Gastrocnemius medialis (tissue), 4 donors: ENCODE measurements around the gene TMEM236.

Experiments
- CTCF ChIP-seq, 5 experiments: fragments of 450-650 bp in 3 of 5; fragments of 200-600 bp in 2 of 5; sonication (generic) in 2 of 5; IDR thresholded peaks in 4 of 5; conservative IDR thresholded peaks in 1 of 5; 1 replicate in 4 of 5; 2 replicates in 1 of 5; pipeline ENCODE4 v1.5.1; 2016 to 2019; ENCODE audit warnings: antibody characterized with exemption in 5 of 5, mild to moderate bottlenecking in 3 of 5, moderate library complexity in 3 of 5
- POLR2A ChIP-seq, 2 donors: fragments of 450-650 bp; IDR thresholded peaks; one replicate each; pipeline ENCODE4 v1.6.1; 2017; ENCODE audit warnings: antibody characterized with exemption in 2 of 2, mild to moderate bottlenecking in 2 of 2, moderate library complexity in 2 of 2

DNA sequence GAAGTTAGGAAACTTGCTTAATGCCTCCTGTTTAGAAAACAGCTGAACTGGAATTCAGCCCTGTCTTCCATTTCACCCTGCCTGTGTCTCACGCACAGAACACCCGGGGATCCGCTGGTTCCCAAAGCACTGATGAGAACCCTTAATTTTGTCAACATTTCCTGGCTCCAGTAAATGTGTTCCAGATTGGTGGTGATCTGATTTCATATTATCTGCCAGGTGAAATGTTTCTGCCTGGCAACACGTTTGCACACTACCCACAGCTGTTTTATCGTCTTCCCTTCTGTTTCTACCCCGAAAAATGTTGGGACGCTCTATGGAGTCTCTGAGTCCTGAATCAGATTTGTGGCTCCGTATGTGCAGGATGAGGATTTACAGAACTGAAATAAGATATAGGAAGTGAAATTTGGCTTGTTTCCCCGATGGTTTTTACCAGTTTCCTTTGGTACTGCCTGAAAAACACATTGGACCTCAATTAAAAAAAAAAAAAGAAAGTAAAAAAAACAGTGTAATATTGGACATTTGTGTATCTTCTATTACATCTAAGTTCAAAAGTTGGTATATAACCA, 86.2 kb downstream of the TMEM236 start:
- TF ChIP-seq POLR2A (IDR thresholded peaks at IDR 0.05): no peak
- TF ChIP-seq CTCF (IDR thresholded peaks at IDR 0.05 in 4 of 5, conservative IDR thresholded peaks at IDR 0.05 in 1 of 5): no peak
